Kidney capillary endothelial cell (primary cell): Measurements from ENCODE around the gene RPH3AL.
"Not testable (repeated sequence)": the region's sequence is repeated elsewhere in the genome, so short reads cannot be mapped to it uniquely, and the experiment has no call there.

Source experiments
- DNase-seq: peaks from one replicate; pipeline ENCODE4 v3.0.0-alpha.2; 2018; ENCODE audit warnings: low spot score

Gene RPH3AL

GRCh38 chr17:237406-237955 lies 115.1 kb downstream of the RPH3AL start:
- no peak for DNase-seq

DNA sequence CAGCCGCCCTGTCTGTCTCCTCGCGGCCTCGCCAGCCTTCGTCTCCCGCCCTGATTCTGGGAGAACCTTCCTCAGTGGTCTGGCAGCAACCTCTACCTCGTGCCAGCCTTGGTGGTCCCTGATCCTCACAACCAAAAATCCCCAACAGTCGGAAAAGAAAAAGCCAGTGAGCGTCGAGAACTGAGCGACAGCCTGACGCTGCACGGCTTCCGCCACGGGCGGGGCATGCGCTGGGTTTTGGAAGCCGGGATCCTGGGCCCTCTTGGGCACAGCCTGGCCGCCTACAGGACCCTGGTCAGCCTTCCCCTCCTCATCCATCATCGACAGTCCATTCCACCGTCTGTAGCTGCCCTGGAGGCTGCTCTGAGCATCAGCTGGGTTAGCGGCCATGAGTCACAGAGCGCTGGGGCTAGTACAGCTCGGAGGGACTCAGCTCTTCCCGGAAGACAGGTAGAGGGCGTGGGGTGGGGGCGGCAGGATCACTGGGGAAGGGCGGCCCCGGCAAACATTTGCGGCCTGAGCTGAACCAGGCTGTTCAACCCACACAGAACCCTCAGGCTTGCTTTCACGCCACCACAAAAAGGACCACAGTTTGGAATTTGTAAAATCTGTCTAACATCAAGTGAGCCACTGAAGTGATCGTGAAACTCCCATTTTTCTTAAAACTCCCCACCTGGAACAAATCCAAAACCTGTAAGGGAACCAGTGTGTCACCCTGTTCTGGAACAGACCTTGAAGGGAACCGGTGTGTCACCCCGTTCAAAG lies 115.8 kb downstream of the RPH3AL start:
- DNase-seq = no peak

DNA sequence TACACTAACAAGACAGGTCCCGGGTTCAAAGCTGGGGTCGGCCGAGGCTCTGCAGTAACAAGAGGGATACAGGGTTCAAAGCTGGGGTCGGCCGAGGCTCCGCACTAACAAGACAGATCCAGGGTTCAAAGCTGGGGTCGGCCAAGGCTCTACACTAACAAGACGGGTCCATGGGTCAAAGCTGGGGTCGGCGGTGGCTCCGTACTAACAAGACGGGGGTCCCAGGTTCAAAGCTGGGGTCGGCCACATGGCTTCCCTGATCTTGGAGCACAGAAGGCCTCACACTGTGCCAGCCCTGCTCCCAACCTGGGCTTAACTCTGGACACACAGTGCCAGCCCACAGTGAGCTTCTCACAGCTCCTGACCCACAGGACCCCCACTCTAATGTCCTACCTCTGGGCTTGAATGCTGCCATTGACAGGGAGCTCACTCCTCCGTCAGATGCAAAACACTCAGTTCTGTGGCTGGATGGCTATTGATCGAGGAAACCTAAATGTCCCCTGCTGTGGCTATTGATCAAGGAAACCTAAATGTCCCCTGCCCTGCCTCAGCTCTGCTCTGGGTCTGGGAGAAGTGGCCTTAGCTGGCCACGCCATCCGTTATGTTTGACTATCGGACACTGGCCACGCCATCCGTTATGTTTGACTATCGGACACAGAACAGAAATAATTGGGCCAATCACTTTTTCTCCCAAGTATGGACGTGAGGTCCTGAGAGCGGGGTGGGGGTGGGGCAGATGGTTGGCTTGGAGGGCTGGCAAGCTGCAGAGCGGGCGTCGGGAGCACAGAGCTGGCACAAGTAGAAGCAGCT lies 116.6 kb downstream of the RPH3AL start:
- no peak for DNase-seq

- not testable (repeated sequence) for DNase-seq
These were observed 117.4 kb downstream of the RPH3AL start for GRCh38 chr17:234994-235830.

- DNase-seq = not testable (repeated sequence)
These were observed 118.2 kb downstream of the RPH3AL start for GRCh38 chr17:234163-234993.

GRCh38 chr17:233473-233941 lies 119.1 kb downstream of the RPH3AL start:
- DNase-seq = no peak

DNA sequence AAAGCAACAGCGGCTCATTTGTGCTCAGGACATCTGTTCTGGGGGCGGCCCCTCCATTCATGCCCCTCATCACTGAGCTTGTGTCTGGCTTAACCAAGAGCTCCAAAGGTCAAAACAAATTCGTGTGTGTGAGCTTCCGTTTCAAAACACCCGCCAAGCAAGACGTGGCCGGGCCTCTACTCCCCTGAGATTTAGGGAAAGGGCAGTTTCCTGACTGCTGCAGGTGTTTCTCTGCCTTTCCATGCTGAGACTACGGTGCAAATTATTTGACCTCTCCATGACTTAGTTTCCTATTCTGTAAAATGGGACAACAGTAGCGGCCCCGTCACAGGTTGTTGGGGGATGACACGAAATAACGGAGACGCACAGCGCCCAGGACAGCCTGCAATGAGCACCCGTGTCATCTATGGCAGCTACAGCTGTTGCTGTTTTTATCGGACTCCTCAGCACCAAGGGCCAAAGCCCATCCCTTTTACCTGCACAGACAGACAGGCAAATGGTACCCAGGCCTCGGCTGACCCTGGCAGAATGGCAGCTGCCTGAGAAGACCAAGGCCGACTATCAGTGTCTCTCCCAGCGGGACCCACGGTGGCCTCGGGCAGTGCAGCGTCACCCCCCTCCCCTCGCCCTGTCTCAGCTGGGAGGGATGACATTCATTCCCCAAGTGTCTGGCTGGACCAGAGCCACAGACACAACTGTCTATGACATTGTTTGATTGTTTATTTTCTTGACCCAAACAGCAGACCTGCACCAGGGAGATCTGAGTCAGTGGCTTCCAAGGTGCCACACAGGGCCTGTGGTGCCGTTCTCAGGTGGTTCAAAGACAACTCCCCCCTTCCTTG lies 120.4 kb downstream of the RPH3AL start:
- no peak for DNase-seq

- DNase-seq = no peak
These were observed 121.2 kb downstream of the RPH3AL start for GRCh38 chr17:231191-231965.

DNA sequence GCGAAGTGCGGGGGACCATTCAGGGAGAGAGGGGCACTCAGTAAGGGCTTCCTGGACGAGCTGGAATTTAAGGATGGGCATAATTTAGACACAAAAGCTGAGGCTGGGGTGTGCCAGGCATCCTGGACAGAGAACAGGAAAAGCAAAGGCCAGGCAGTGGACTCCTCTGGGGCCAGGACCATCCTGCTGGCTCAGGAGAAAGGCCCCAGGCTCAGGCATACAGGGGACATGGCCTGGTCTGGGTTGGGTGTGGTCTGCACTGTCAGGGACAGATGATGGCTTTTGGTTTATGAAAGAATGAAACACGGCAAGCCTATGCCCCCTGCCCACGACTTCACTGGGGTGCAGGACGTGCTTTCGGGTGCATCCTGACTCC lies 122.2 kb downstream of the RPH3AL start:
- no peak for DNase-seq

GRCh38 chr17:229709-230394 lies 122.8 kb downstream of the RPH3AL start:
- DNase-seq = no peak

DNA sequence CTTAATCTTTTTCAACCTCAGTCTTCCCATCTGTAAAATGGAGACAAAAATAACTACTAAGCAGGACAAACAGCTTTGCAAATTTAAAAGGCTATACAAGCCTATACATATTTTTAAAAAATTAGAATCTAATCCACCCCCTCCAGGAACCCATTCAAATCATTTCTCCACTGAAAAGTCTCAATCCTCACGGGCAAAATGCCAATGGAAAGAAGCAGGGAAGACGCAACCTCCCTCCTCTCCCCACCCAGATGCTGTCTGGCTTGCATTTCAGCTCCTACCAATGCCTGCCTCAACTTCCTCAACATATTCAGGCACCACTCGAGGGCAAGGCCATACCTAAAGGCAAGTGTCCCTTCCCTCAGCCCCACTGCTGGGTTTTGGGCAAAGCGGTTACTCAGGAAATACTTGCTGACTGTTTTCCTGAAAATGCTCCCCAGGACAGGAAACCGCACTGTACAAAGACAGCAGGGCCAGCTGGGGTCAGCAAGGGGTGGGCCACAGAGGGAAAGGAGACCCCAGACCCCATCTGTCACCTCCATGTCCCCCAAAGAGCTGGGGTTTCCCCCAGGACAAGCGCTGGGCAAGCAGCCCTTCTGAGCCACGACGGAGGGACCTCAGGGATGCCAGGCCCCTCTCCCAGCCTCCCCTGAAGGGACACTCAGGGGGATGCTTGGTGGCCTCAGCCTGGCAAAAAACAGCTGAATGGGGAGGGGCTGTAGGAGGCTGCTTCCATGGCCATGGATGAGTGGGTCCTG lies 123.5 kb downstream of the RPH3AL start:
- DNase-seq = peak; percentile 56

- DNase-seq = no peak
These were observed 124.5 kb downstream of the RPH3AL start for GRCh38 chr17:227946-228615.

DNA sequence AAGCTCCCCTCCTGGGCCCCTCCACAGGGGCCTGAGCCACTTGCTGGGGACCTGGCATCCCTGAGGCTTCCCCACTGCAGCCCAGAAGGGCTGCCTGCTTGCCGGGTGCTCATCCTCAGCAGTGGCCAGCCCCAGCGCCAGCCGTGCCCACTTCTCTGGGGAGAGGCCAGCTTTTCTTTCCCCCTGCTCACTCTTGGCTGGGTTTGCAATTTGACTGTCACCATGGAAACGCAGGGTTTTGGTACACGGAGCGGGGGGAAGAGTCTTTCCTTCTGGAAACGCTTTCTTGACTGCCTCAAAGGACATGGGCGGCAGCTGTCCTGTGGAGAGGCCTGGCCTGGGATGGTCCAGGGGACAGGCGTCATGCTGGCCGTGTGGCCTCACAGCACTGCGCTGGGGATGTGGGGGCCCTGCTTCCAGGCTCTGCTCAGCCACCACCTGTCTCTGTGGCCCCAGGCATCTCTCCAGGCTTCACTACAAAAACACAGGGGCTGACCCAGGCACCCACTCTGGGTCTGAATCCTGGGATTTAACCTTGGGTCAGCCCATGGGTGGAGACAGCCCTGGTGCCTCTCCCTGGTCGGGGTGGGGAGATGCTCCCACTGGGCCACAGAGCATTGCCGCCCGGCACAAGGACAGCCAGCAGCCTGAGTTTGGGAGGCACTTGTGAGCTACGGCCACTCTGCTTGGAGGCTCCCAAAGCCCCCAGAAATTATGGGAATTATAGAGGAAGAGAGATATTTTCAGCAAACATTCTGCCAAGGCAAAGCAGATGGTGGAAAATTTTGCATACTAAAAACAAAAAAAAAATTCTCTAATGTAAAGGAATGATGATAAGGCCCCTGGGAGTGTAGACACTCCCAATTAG lies 125.3 kb downstream of the RPH3AL start:
- no peak for DNase-seq

- DNase-seq = no peak
These were observed 126.2 kb downstream of the RPH3AL start for GRCh38 chr17:226108-227077.

DNA sequence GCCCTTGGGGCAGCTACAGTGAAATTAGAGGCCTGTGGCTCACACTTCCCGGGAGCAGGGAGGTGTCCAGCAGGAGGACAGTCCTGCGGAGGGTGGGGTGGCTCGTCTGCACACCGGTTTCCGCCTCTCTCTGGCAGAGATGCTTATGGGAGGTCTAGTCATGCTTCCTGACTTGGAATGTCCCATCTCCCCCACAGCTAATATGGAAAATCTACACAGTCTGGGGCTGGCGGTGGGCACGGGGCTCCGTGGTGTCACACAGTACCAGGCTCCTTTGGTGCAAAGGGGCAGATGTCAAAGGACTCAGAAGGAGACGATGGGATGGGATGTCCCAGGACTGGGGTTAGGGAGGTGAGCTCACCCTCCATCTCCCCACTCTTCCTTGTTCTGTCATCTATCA lies 127.1 kb downstream of the RPH3AL start:
- no peak for DNase-seq
